GM11168 (cell line): Measurements from ENCODE around the gene MEGF11.

Source experiments
- in situ Hi-C: fragments of 300-500 bp; cut with MboI; formaldehyde crosslinking; loops from one replicate; pipeline ENCODE4 v1.12.0; 2022; ENCODE audit warnings: low sequenced_read_pairs; ENCODE audit not compliant: unreplicated experiment

The MEGF11 gene

GRCh38 chr15:65916664-65917406 is 336.7 kb downstream of the MEGF11 start:
- in situ Hi-C loops, result no loop called here

GRCh38 chr15:65916041-65916663 is 337.4 kb downstream of the MEGF11 start:
- in situ Hi-C loops, result no loop called here

- in situ Hi-C loops, result no loop called here
These were observed 338.3 kb downstream of the MEGF11 start for GRCh38 chr15:65914981-65915925.

GRCh38 chr15:65914386-65914785 is 339.2 kb downstream of the MEGF11 start:
- in situ Hi-C loops, result no loop called here

- in situ Hi-C loops, result no loop called here
These were observed 339.8 kb downstream of the MEGF11 start for GRCh38 chr15:65913631-65914199.

- in situ Hi-C loops, result no loop called here
These were observed 341.3 kb downstream of the MEGF11 start for GRCh38 chr15:65912235-65912634.

- in situ Hi-C loops, result no loop called here
These were observed 343.2 kb downstream of the MEGF11 start for GRCh38 chr15:65910341-65910740.

- in situ Hi-C loops, result no loop called here
These were observed 343.7 kb downstream of the MEGF11 start for GRCh38 chr15:65909831-65910230.

- in situ Hi-C loops, result no loop called here
These were observed 344.7 kb downstream of the MEGF11 start for GRCh38 chr15:65908876-65909275.

- in situ Hi-C loops, result no loop called here
These were observed 345.9 kb downstream of the MEGF11 start for GRCh38 chr15:65907661-65908060.

GRCh38 chr15:65906396-65906795 is 347.2 kb downstream of the MEGF11 start:
- in situ Hi-C loops, result no loop called here

- in situ Hi-C loops, result no loop called here
These were observed 349.2 kb downstream of the MEGF11 start for GRCh38 chr15:65904301-65904700.

GRCh38 chr15:65903296-65904073 is 350.1 kb downstream of the MEGF11 start:
- in situ Hi-C loops, result no loop called here

- in situ Hi-C loops, result no loop called here
These were observed 351.2 kb downstream of the MEGF11 start for GRCh38 chr15:65902373-65902772.

- in situ Hi-C loops, result no loop called here
These were observed 351.7 kb downstream of the MEGF11 start for GRCh38 chr15:65901836-65902235.

GRCh38 chr15:65901336-65901735 is 352.2 kb downstream of the MEGF11 start:
- in situ Hi-C loops, result no loop called here

GRCh38 chr15:65900488-65900887 is 353.1 kb downstream of the MEGF11 start:
- in situ Hi-C loops, result no loop called here

GRCh38 chr15:65896236-65896635 is 357.3 kb downstream of the MEGF11 start:
- in situ Hi-C loops, result no loop called here

- in situ Hi-C loops, result no loop called here
These were observed 360.5 kb downstream of the MEGF11 start for GRCh38 chr15:65893060-65893459.

GRCh38 chr15:65888981-65889380 is 364.6 kb downstream of the MEGF11 start:
- in situ Hi-C loops, result no loop called here
